Endothelial cell of umbilical vein (primary cell): ENCODE results near the gene DYNLT1. TPM values are rescaled to one million over a fixed set of nuclear protein-coding genes. Genes with fewer than 3 reads are reported as not detected.

Source experiments
- BruUV-seq: library from RNA; stranded (reverse); fragments of 400-500 nt; replicated peaks from 2 replicates; lab custom pipeline; 2021; lab: Mats Ljungman, UMichigan
- CTCF ChIA-PET: fragments of 300-600, 350-600 bp; sonication (Branson Sonifier 250); formaldehyde crosslinking; loops from one replicate; lab custom pipeline; 2021; ENCODE audit warnings: antibody characterized with exemption, inconsistent platforms; lab: Charles Lee
- POLR2A ChIA-PET: fragments of 300-600, 350-600 bp; sonication (Branson Sonifier 250); formaldehyde crosslinking; loops from one replicate; lab custom pipeline; 2021; ENCODE audit warnings: antibody characterized with exemption, inconsistent platforms; lab: Charles Lee
- DNase-seq: peaks from one replicate; pipeline ENCODE4 v3.0.0-alpha.2; 2011; ENCODE audit warnings: low read depth, low spot score
- FAIRE-seq: peaks from 2 replicates; lab custom pipeline; 2011; peaks lifted over from hg19 to GRCh38; lab: Jason Lieb, UNC
- H2AFZ ChIP-seq: 2 replicates; pipeline ENCODE4 v1.6.0; 2012; ENCODE audit warnings: low read depth, low read length, control low read depth, inconsistent platforms
- H3K27ac ChIP-seq: 2 replicates; pipeline ENCODE4 v1.5.1; 2011; ENCODE audit warnings: low read depth, mild to moderate bottlenecking, control low read depth, low read length, moderate library complexity; ENCODE audit not compliant: insufficient read depth
- H3K27me3 ChIP-seq, 2 experiments: 2 replicates each; pipeline versions ENCODE4 v1.6.0 to v1.6.1; 2011; ENCODE audit warnings: low read length in 2 of 2, mixed read lengths in 1 of 2; ENCODE audit not compliant: control insufficient read depth in 2 of 2, insufficient read depth in 2 of 2
- H3K36me3 ChIP-seq, 2 experiments: 2 replicates in 1 of 2; 3 replicates in 1 of 2; pipeline ENCODE4 v1.5.1; 2011; ENCODE audit warnings: low read length in 2 of 2, mild to moderate bottlenecking in 1 of 2, moderate library complexity in 1 of 2; ENCODE audit not compliant: control insufficient read depth in 2 of 2, insufficient read depth in 2 of 2; ENCODE audit errors: extremely low read depth in 1 of 2
- H3K4me1 ChIP-seq: 3 replicates; pipeline ENCODE4 v1.5.1; 2011; ENCODE audit warnings: mild to moderate bottlenecking, low read length; ENCODE audit not compliant: control insufficient read depth, insufficient read depth; ENCODE audit errors: extremely low read depth
- H3K4me2 ChIP-seq: 2 replicates; pipeline ENCODE4 v1.6.1; 2011; ENCODE audit warnings: low read length, control low read depth, mixed read lengths; ENCODE audit not compliant: insufficient read depth
- H3K4me3 ChIP-seq, 3 experiments: fragments of 200-600 bp in 1 of 3; sonication (generic), shearing (Covaris generic) in 1 of 3; replicated peaks in 1 of 3; 2 replicates each; pipeline ENCODE4 v1.5.1; 2011 to 2016; ENCODE audit warnings: control low read depth in 3 of 3, low read length in 3 of 3, mild to moderate bottlenecking in 2 of 3, inconsistent platforms in 1 of 3, low read depth in 1 of 3, moderate library complexity in 1 of 3; ENCODE audit not compliant: insufficient read depth in 1 of 3
- H3K79me2 ChIP-seq: 2 replicates; pipeline ENCODE4 v1.6.0; 2012; ENCODE audit warnings: low read length, inconsistent platforms; ENCODE audit not compliant: control insufficient read depth, insufficient read depth
- H3K9ac ChIP-seq: replicated peaks from 2 replicates; pipeline ENCODE3; 2011; ENCODE audit warnings: low read length, control low read depth; ENCODE audit not compliant: insufficient read depth; ENCODE audit errors: extremely low read depth
- H3K9me1 ChIP-seq: replicated peaks from 3 replicates; pipeline ENCODE4 v1.6.0; 2011; ENCODE audit warnings: mild to moderate bottlenecking, low read length; ENCODE audit not compliant: control insufficient read depth, insufficient read depth; ENCODE audit errors: extremely low read depth
- H3K9me3 ChIP-seq: replicated peaks from 2 replicates; pipeline ENCODE4 v1.5.1; 2012; ENCODE audit warnings: low read length, inconsistent platforms; ENCODE audit not compliant: control insufficient read depth, insufficient read depth
- H4K20me1 ChIP-seq: replicated peaks from 2 replicates; pipeline ENCODE3; 2011; ENCODE audit warnings: mild to moderate bottlenecking, low read length; ENCODE audit not compliant: control insufficient read depth, insufficient read depth; ENCODE audit errors: extremely low read depth
- EZH2 ChIP-seq: IDR thresholded peaks from 2 replicates; pipeline ENCODE4 v1.6.1; 2012; ENCODE audit warnings: borderline replicate concordance, low read depth, mild to moderate bottlenecking, moderate library complexity, low read length, inconsistent platforms; ENCODE audit not compliant: severe bottlenecking
- GATA2 ChIP-seq: IDR thresholded peaks from 2 replicates; pipeline ENCODE4 v1.7.0; 2011; ENCODE audit warnings: low read depth, mild to moderate bottlenecking, moderate library complexity, mixed read lengths, low read length; ENCODE audit not compliant: insufficient read length, insufficient read depth
- JUN ChIP-seq: IDR thresholded peaks from 2 replicates; pipeline ENCODE4 v1.6.1; 2011; ENCODE audit warnings: borderline replicate concordance, low read depth; ENCODE audit not compliant: insufficient read length, insufficient read depth
- POLR2A ChIP-seq: IDR thresholded peaks from 2 replicates; pipeline ENCODE4 v1.6.1; 2012; ENCODE audit warnings: low read depth, mild to moderate bottlenecking, control low read depth, low read length
- POLR2AphosphoS5 ChIP-seq: IDR thresholded peaks from 2 replicates; pipeline ENCODE4 v1.6.1; 2012; ENCODE audit warnings: low read depth, mild to moderate bottlenecking, control low read depth, low read length, moderate library complexity; ENCODE audit not compliant: insufficient read depth
- dilution Hi-C: fragments of 300-500 bp; cut with MboI; formaldehyde crosslinking; loops from one replicate; pipeline ENCODE4 v1.15.0; 2019; ENCODE audit warnings: low sequenced_read_pairs; ENCODE audit not compliant: extremely low pct_ligation_motif_present
- intact Hi-C: fragments of 100-400 bp; cut with micrococcal nuclease; formaldehyde crosslinking; loops from one replicate; pipeline ENCODE4 v1.10.0; 2022
- polyA plus RNA-seq, 4 experiments: library from polyadenylated mRNA; depleted of rRNA in 3 of 4; stranded (reverse) in 3 of 4; unstranded in 1 of 4; fragments of >200 nt; gene quantifications; 2 replicates each; pipeline versions ENCODE4 v1.2.1 to v1.2.3, GENCODE V29; 2011 to 2012; ENCODE audit warnings: missing spikeins in 1 of 4
- total RNA-seq: library from RNA; stranded (reverse); gene quantifications from 2 replicates; pipeline ENCODE4 v1.2.3, GENCODE V29; 2021
- TF ChIP-seq, protein P1 (sequence below), 2 donors: IDR thresholded peaks; 1 replicate in 1 of 2; 2 replicates in 1 of 2; pipeline ENCODE4 v1.5.1; 2011; ENCODE audit warnings: low read length in 2 of 2, mild to moderate bottlenecking in 2 of 2, moderate library complexity in 2 of 2, control low read depth in 1 of 2, inconsistent platforms in 1 of 2, low read depth in 1 of 2; ENCODE audit not compliant: insufficient read depth in 1 of 2; ENCODE audit errors: extremely low read depth in 1 of 2

The DYNLT1 gene
- total and polyA plus RNA-seq, 2 donors (not counting 3 experiments of a cell fraction or from before 2014, with no cell fraction given): 162 to 267 TPM

DNA sequence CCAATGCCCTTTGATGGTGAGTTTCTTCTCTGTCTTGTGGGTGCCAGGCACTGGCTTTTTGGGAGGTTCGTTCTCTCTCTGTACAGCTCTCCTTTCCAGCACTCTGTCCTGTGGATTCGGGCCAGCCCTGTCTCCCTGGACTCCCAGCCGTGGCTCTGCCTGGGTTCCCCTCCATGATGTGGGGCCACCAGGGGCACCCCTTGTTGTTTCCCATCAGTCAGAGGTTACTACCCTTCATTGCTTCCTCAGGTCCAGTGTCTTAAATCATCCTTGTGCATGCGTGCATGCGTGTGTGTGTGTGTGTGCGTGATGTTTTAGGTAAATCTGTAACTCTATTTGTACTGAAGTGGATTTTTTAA lies 40.5 kb downstream of the DYNLT1 start:
- Histone ChIP-seq H3K4me3 (no peak overlapping the region), H3K36me3 (peaks cover 2 to 30% of the 10 kb centered on the region in 2 experiments), H4K20me1 (no peaks in the 10 kb centered on the region), H3K9me3 (no peaks in the 10 kb centered on the region), H3K4me2 (no peak overlapping the region), H3K79me2 (no peaks in the 10 kb centered on the region), H3K4me1 (no peaks in the 10 kb centered on the region), H3K9me1 (no peaks in the 10 kb centered on the region), H3K27me3 (no peaks in the 10 kb centered on the region), H2AFZ (no peak overlapping the region), H3K9ac (no peak overlapping the region), H3K27ac (no peak overlapping the region)
- BruUV-seq: no TSS peak
- FAIRE-seq (no peak), DNase-seq (no peak)
- intact Hi-C loops: no loop called here
- no peak for TF ChIP-seq EZH2
- TF ChIP-seq, protein P1, sequence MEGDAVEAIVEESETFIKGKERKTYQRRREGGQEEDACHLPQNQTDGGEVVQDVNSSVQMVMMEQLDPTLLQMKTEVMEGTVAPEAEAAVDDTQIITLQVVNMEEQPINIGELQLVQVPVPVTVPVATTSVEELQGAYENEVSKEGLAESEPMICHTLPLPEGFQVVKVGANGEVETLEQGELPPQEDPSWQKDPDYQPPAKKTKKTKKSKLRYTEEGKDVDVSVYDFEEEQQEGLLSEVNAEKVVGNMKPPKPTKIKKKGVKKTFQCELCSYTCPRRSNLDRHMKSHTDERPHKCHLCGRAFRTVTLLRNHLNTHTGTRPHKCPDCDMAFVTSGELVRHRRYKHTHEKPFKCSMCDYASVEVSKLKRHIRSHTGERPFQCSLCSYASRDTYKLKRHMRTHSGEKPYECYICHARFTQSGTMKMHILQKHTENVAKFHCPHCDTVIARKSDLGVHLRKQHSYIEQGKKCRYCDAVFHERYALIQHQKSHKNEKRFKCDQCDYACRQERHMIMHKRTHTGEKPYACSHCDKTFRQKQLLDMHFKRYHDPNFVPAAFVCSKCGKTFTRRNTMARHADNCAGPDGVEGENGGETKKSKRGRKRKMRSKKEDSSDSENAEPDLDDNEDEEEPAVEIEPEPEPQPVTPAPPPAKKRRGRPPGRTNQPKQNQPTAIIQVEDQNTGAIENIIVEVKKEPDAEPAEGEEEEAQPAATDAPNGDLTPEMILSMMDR (IDR thresholded peaks at IDR 0.05; ENCODE audit: extremely low read depth in 1 of 2, insufficient read depth in 1 of 2, low read depth in 1 of 2, low read length in 2 of 2): no peak
- TF ChIP-seq GATA2: no peak
- POLR2A ChIA-PET: no interaction called here
- CTCF ChIA-PET: interaction anchor here (0.7 to 6.5 kb wide), 12 partner anchors 9 to 390 kb away, joined by 3 to 154 read pairs (median 4); no protein-coding TSS in a partner anchor
- dilution Hi-C loops: no loop called here

DNA sequence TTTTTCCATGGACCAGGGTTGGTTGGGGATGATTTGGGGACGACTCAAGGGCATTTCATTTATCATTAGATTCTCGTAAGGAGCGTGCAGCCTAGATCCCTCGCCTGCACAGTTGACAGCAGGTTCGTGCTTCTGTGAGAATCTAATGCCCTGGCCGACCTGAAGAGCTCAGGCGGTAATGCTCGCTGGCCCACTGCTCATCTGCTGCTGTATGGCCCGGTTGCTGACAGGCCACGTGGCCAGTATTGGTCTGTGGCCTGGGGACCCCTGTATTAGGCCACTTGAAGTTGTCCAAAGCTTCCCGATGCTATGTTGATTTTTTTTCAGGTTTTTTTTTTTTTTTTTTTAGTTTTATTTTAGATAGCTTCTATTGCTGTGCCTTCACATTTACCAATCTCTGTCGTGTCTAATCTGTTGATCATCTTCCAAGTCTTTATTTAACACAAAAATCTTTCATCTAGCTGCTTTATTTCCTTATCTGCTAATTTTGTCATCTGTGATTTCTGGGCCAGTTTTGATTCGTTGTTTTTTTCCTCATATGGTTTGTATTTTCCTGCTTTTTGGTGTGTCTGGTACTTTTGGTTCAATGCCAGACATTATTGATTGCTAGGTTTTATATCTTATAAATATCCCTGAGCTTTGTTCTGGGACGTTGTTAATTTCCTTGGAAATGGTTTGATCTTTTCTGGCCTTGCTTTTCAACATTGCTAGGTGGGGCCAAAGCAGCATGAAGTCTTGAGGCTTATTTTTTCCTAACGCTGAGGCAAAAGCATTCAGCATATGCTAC lies 41.1 kb downstream of the DYNLT1 start:
- no peak overlapping the region for H3K27ac ChIP-seq
- FAIRE-seq: no peak
- H2AFZ ChIP-seq: no peak overlapping the region
- no peak for DNase-seq
- TF ChIP-seq GATA2: no peak
- TF ChIP-seq POLR2A: no peak
- TF ChIP-seq JUN: no peak
- TF ChIP-seq, protein P1 (IDR thresholded peaks at IDR 0.05; ENCODE audit: extremely low read depth in 1 of 2, insufficient read depth in 1 of 2, low read depth in 1 of 2, low read length in 2 of 2): no peak
- TF ChIP-seq POLR2AphosphoS5: no peak
- no peak overlapping the region for H3K4me2 ChIP-seq
- no peaks in the 10 kb centered on the region for H3K27me3 ChIP-seq
- ChIA-PET POLR2A (no interaction called here), CTCF (interaction anchor here (0.6 to 6.5 kb wide), 10 partner anchors 8 to 532 kb away, joined by 3 to 154 read pairs (median 3); no protein-coding TSS in a partner anchor)
- no peaks in the 10 kb centered on the region for H3K9me3 ChIP-seq
- H4K20me1 ChIP-seq: no peaks in the 10 kb centered on the region
- no peak overlapping the region for H3K4me3 ChIP-seq
- no peaks in the 10 kb centered on the region for H3K9me1 ChIP-seq
- intact Hi-C loops (no loop called here), dilution Hi-C loops (no loop called here)
- no peak overlapping the region for H3K9ac ChIP-seq
- no peaks in the 10 kb centered on the region for H3K79me2 ChIP-seq
- no TSS peak for BruUV-seq
- H3K4me1 ChIP-seq: no peaks in the 10 kb centered on the region
- peaks cover 2 to 28% of the 10 kb centered on the region in 2 experiments for H3K36me3 ChIP-seq
